Measurements from ENCODE around the gene TMCC2.

TMCC2 gene

GRCh38 chr1:205243350-205244191, 15.8 kb downstream of the TMCC2 start:
- no peak overlapping the region for H3K27ac ChIP-seq
- TF ChIP-seq ZFX (IDR thresholded peaks at IDR 0.05; ENCODE audit: borderline replicate concordance) (no peak), CTCF (IDR thresholded peaks at IDR 0.05) (no peak)

GRCh38 chr1:205244384-205244783, 16.6 kb downstream of the TMCC2 start:
- TF ChIP-seq CTCF (IDR thresholded peaks at IDR 0.05) = no peak
- TF ChIP-seq ZFX (IDR thresholded peaks at IDR 0.05; ENCODE audit: borderline replicate concordance) = no peak
- H3K27ac ChIP-seq = no peak overlapping the region

GRCh38 chr1:205245096-205245495, 17.4 kb downstream of the TMCC2 start:
- TF ChIP-seq ZFX (IDR thresholded peaks at IDR 0.05; ENCODE audit: borderline replicate concordance) (no peak), CTCF (IDR thresholded peaks at IDR 0.05) (no peak)

DNA sequence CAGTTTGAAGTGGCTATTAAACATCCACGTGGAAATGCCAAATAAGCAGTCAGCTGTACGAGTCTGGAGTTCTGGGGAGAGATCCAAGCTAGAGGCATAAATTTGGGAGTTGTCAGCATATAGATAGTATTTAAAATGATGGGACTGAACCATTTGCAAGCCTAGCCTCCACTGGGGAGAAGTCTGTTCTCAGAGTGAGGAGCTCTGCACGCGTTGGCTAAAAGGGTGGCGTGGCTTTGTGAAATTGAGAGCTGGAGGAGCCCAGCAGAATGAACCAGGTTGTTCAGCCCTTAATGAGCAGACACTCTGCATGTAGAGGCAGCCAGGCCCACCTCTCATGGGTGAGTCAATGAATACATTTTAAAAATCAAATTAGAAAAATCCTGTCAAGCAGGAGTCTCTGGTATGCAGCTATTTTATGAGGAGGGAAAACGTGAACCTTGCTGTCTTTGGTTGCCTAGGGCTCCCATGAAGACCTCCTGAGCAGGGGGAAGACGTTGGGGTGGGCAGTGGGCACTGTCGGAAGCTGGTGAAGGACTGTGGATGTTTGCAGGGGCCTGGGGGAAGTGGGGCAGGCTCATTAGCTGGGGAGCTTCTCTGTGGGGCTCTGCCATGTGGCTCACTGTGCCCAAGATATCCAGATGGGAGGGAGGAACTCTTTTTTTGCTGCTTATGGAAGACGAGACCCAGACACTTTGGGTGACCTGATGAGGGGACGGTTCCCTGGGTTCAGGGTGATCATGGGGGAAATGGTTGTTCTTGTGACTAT, 18.8 kb downstream of the TMCC2 start:
- H3K27ac ChIP-seq = no peak overlapping the region
- TF ChIP-seq CTCF (IDR thresholded peaks at IDR 0.05) = no peak
- no peak for TF ChIP-seq ZFX (IDR thresholded peaks at IDR 0.05; ENCODE audit: borderline replicate concordance)

More at GRCh38 chr1:205245096-205245495, 17.4 kb downstream of the TMCC2 start:
- no peak overlapping the region for H3K27ac ChIP-seq

DNA sequence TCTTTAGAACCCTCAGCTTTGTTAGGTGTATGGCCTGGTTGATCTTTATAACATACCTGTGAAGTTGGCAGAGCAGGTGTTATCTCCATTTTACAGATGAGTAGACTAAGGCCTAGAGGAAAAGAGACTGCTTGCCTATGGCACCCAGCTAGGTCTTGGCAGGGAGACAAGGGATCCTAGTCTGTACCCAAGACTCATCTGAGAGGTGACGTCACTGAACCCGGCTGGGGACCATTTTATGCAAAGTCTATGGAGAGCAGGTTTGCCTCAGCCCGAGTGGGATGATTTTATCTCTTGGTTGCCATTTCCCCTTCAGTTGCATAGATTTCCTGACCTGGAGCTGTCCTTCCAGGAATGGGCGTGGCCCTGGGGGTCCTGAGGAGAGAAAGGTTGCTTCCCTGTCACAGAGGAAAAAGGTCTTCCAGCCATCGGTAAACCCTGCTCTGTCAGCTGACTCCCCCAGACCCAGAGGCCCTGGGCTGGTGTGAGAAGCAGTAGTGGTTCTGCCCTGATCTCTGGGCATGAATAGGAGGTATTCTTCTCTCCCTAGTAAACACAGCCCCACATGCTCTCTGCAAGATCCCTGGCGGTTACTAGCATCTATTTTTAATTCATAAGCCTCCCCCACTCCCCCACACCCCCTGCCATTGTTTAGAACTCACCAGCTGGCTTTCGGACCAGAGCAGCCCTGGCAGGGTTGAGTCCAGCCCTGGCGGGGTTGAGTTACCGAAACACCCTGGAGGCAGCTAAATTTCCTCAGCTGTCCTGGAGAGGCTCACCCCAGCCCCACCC, 19.6 kb downstream of the TMCC2 start:
- no peak for TF ChIP-seq ZFX (IDR thresholded peaks at IDR 0.05; ENCODE audit: borderline replicate concordance)
- no peak for TF ChIP-seq CTCF (IDR thresholded peaks at IDR 0.05)
- H3K27ac ChIP-seq = no peak overlapping the region

GRCh38 chr1:205248793-205249601, 21.3 kb downstream of the TMCC2 start:
- TF ChIP-seq CTCF (IDR thresholded peaks at IDR 0.05) = no peak
- TF ChIP-seq ZFX (IDR thresholded peaks at IDR 0.05; ENCODE audit: borderline replicate concordance) = no peak
- no peak overlapping the region for H3K27ac ChIP-seq
